Lower leg skin (tissue), 3 donors: Measurements from ENCODE around the gene NSMF.

Experiments used
- POLR2A ChIP-seq, 2 donors: fragments of 450-650 bp; IDR thresholded peaks; one replicate each; pipeline ENCODE4 v1.6.1; 2016 to 2017; ENCODE audit warnings: antibody characterized with exemption in 2 of 2, mild to moderate bottlenecking in 1 of 2, moderate library complexity in 1 of 2
- TF ChIP-seq, protein P1 (sequence below), 3 donors: fragments of 450-650 bp; IDR thresholded peaks; one replicate each; pipeline ENCODE4 v1.5.1; 2016; ENCODE audit warnings: antibody characterized with exemption in 3 of 3, mild to moderate bottlenecking in 3 of 3, moderate library complexity in 2 of 3

- TF ChIP-seq POLR2A (IDR thresholded peaks at IDR 0.05), result no peak
- TF ChIP-seq, protein P1, sequence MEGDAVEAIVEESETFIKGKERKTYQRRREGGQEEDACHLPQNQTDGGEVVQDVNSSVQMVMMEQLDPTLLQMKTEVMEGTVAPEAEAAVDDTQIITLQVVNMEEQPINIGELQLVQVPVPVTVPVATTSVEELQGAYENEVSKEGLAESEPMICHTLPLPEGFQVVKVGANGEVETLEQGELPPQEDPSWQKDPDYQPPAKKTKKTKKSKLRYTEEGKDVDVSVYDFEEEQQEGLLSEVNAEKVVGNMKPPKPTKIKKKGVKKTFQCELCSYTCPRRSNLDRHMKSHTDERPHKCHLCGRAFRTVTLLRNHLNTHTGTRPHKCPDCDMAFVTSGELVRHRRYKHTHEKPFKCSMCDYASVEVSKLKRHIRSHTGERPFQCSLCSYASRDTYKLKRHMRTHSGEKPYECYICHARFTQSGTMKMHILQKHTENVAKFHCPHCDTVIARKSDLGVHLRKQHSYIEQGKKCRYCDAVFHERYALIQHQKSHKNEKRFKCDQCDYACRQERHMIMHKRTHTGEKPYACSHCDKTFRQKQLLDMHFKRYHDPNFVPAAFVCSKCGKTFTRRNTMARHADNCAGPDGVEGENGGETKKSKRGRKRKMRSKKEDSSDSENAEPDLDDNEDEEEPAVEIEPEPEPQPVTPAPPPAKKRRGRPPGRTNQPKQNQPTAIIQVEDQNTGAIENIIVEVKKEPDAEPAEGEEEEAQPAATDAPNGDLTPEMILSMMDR (IDR thresholded peaks at IDR 0.05), result no peak
Observed at GRCh38 chr9:137447722-137448601, 11.2 kb downstream of the NSMF start.
